CD4-positive, alpha-beta T cell treated with Interleukin-6 for 4 hours (primary cell): ENCODE measurements around the gene TMEM218.
A peak's percentile ranks its signal among the peaks of the same experiment; 100 is the strongest.
"Not testable (repeated sequence)": the region's sequence is repeated elsewhere in the genome, so short reads cannot be mapped to it uniquely, and the experiment has no call there.

Experiments used
- DNase-seq: peaks from one replicate; pipeline ENCODE4 v3.0.0-alpha.2; 2020; ENCODE audit warnings: mixed read lengths

The TMEM218 gene

GRCh38 chr11:125128450-125128849 is 17.0 kb upstream of the TMEM218 start:
- DNase-seq, result no peak

- no peak for DNase-seq
Measured at GRCh38 chr11:125124618-125124992, 13.2 kb upstream of the TMEM218 start.

GRCh38 chr11:125123947-125124617 is 12.7 kb upstream of the TMEM218 start:
- peak; percentile 47 for DNase-seq

- no peak for DNase-seq
Measured at GRCh38 chr11:125123194-125123946, 11.9 kb upstream of the TMEM218 start.

GRCh38 chr11:125117429-125117828 is 6.0 kb upstream of the TMEM218 start:
- DNase-seq, result no peak

GRCh38 chr11:125114518-125114917 is 3.1 kb upstream of the TMEM218 start:
- no peak for DNase-seq

GRCh38 chr11:125112208-125112604 is 780 bp upstream of the TMEM218 start:
- DNase-seq, result no peak

- DNase-seq, result peak; percentile 6
Measured at GRCh38 chr11:125111001-125111342, 454 bp downstream of the TMEM218 start.

- no peak for DNase-seq
Measured at GRCh38 chr11:125110506-125110905, 920 bp downstream of the TMEM218 start.

- no peak for DNase-seq
Measured at GRCh38 chr11:125108469-125108868, 3.0 kb downstream of the TMEM218 start.

- no peak for DNase-seq
Measured at GRCh38 chr11:125105926-125106325, 5.5 kb downstream of the TMEM218 start.

- no peak for DNase-seq
Measured at GRCh38 chr11:125102510-125102909, 8.9 kb downstream of the TMEM218 start.

- no peak for DNase-seq
Measured at GRCh38 chr11:125102025-125102424, 9.4 kb downstream of the TMEM218 start.

GRCh38 chr11:125101596-125101995 is 9.8 kb downstream of the TMEM218 start:
- DNase-seq, result no peak

- no peak for DNase-seq
Measured at GRCh38 chr11:125100136-125100535, 11.3 kb downstream of the TMEM218 start.

- no peak for DNase-seq
Measured at GRCh38 chr11:125094731-125095130, 16.7 kb downstream of the TMEM218 start.

- DNase-seq, result no peak
Measured at GRCh38 chr11:125093502-125093901, 17.9 kb downstream of the TMEM218 start.

- no peak for DNase-seq
Measured at GRCh38 chr11:125092669-125093068, 18.8 kb downstream of the TMEM218 start.

- no peak for DNase-seq
Measured at GRCh38 chr11:125091877-125092664, 19.4 kb downstream of the TMEM218 start.

GRCh38 chr11:125091247-125091876 is 20.1 kb downstream of the TMEM218 start:
- DNase-seq, result peak; percentile 23

- DNase-seq, result no peak
Measured at GRCh38 chr11:125090816-125091215, 20.6 kb downstream of the TMEM218 start.

- not testable (repeated sequence) for DNase-seq
Measured at GRCh38 chr11:125090151-125090550, 21.3 kb downstream of the TMEM218 start.

GRCh38 chr11:125089481-125089880 is 21.9 kb downstream of the TMEM218 start:
- DNase-seq, result not testable (repeated sequence)
